Measurements from ENCODE around the gene RETREG2.

The RETREG2 gene

GRCh38 chr2:219229305-219230058 lies 51.4 kb downstream of the RETREG2 start, which contains the start of the genes ANKZF1 and ATG9A:
ANKZF1 (plus strand) TSS chr2:219229806; CDS start chr2:219230258, 452 bp downstream.
ATG9A (minus strand) TSS chr2:219229636; CDS start chr2:219228024, 1,612 bp downstream.
- Mint-ChIP-seq H3K9me3 (no peaks in the 10 kb centered on the region), H3K27me3 (ENCODE audit: low read depth) (no peaks in the 10 kb centered on the region), H3K4me3 (peak within 1 kb of the TSS; percentile 93 to 100 (median 99)), H3K4me1 (peaks cover 33% of the 10 kb centered on the region), H3K36me3 (ENCODE audit: low read depth) (peaks cover 45% of the 10 kb centered on the region), H3K27ac (peak within 1 kb of the TSS; percentile 97 to 98 (median 97))
- TF ChIP-seq, protein P1, sequence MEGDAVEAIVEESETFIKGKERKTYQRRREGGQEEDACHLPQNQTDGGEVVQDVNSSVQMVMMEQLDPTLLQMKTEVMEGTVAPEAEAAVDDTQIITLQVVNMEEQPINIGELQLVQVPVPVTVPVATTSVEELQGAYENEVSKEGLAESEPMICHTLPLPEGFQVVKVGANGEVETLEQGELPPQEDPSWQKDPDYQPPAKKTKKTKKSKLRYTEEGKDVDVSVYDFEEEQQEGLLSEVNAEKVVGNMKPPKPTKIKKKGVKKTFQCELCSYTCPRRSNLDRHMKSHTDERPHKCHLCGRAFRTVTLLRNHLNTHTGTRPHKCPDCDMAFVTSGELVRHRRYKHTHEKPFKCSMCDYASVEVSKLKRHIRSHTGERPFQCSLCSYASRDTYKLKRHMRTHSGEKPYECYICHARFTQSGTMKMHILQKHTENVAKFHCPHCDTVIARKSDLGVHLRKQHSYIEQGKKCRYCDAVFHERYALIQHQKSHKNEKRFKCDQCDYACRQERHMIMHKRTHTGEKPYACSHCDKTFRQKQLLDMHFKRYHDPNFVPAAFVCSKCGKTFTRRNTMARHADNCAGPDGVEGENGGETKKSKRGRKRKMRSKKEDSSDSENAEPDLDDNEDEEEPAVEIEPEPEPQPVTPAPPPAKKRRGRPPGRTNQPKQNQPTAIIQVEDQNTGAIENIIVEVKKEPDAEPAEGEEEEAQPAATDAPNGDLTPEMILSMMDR (IDR thresholded peaks at IDR 0.05; ENCODE audit: unreplicated experiment in 3 of 3) = no peak

DNA sequence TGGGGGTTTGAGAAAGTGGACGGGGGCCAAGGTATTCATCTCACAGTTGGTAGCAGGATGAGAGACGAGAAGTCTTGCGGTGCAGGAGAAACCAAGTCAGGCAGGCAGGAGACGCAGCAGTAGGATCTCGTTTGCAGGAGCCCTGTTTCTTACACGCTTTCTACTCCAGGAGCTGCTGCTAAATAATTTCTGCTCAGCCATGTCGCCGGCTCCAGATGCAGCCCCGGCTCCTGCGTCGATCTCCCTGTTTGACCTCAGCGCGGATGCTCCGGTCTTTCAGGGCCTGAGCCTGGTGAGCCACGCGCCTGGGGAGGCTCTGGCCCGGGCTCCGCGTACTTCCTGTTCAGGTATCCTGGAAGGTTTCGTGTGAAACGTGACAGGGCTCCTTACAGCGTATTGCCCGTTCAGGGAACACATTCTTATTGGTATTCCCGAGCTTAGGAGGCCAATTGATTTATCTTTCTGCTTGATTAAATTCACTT lies 52.0 kb downstream of the RETREG2 start:
- peak overlapping the region; percentile 97 to 98 (median 97) for H3K27ac Mint-ChIP-seq
- no peaks in the 10 kb centered on the region for H3K9me3 Mint-ChIP-seq
- no peaks in the 10 kb centered on the region for H3K27me3 Mint-ChIP-seq (ENCODE audit: low read depth)
- H3K4me1 Mint-ChIP-seq = peaks cover 33% of the 10 kb centered on the region
- peak overlapping the region; percentile 93 to 100 (median 99) for H3K4me3 Mint-ChIP-seq
- TF ChIP-seq, protein P1 (IDR thresholded peaks at IDR 0.05; ENCODE audit: unreplicated experiment in 3 of 3) = no peak
- H3K36me3 Mint-ChIP-seq (ENCODE audit: low read depth) = peaks cover 42% of the 10 kb centered on the region

GRCh38 chr2:219234331-219234730 lies 56.3 kb downstream of the RETREG2 start:
- H3K27me3 Mint-ChIP-seq (ENCODE audit: low read depth) = no peaks in the 10 kb centered on the region
- H3K4me1 Mint-ChIP-seq = peaks cover 11% of the 10 kb centered on the region
- no peak overlapping the region for H3K27ac Mint-ChIP-seq
- H3K4me3 Mint-ChIP-seq = peak overlapping the region in 1 of 3 experiments; percentile 45
- no peaks in the 10 kb centered on the region for H3K9me3 Mint-ChIP-seq
- H3K36me3 Mint-ChIP-seq (ENCODE audit: low read depth) = peaks cover 57% of the 10 kb centered on the region
- TF ChIP-seq, protein P1 (IDR thresholded peaks at IDR 0.05; ENCODE audit: unreplicated experiment in 3 of 3) = no peak

Measured in nephron (organoid).